H4 (cell line): Measurements from ENCODE around the gene DCDC2C. TPM values are rescaled to one million over a fixed set of nuclear protein-coding genes. Genes with fewer than 3 reads are reported as not detected.

Source experiments
- DNase-seq: peaks from one replicate; pipeline ENCODE4 v3.0.0-alpha.2; 2015; ENCODE audit warnings: low spot score
- total RNA-seq: library from RNA; depleted of rRNA; stranded (reverse); fragments of >200 nt; shearing (Covaris generic); gene quantifications from 2 replicates; pipeline ENCODE4 v1.2.3, GENCODE V29; 2014

DCDC2C gene
- total RNA-seq, 1 experiment from 2014 or later, result not detected

GRCh38 chr2:3827673-3828575, 124.5 kb downstream of the DCDC2C start:
- DNase-seq, result no peak

- DNase-seq, result no peak
These were observed 127.4 kb downstream of the DCDC2C start for GRCh38 chr2:3830796-3831195.

GRCh38 chr2:3837086-3837485, 133.7 kb downstream of the DCDC2C start:
- DNase-seq, result no peak

- no peak for DNase-seq
These were observed 135.0 kb downstream of the DCDC2C start for GRCh38 chr2:3838348-3838747.

GRCh38 chr2:3839476-3839875, 136.1 kb downstream of the DCDC2C start:
- DNase-seq, result no peak

- no peak for DNase-seq
These were observed 137.3 kb downstream of the DCDC2C start for GRCh38 chr2:3840611-3841155.

- no peak for DNase-seq
These were observed 144.2 kb downstream of the DCDC2C start for GRCh38 chr2:3847397-3848052.

- DNase-seq, result no peak
These were observed 145.4 kb downstream of the DCDC2C start for GRCh38 chr2:3848776-3849175.

GRCh38 chr2:3849213-3849612, 145.8 kb downstream of the DCDC2C start:
- no peak for DNase-seq

GRCh38 chr2:3857576-3857975, 154.2 kb downstream of the DCDC2C start:
- DNase-seq, result no peak

GRCh38 chr2:3864943-3865865, 161.8 kb downstream of the DCDC2C start:
- DNase-seq, result no peak

GRCh38 chr2:3867469-3867868, 164.1 kb downstream of the DCDC2C start:
- no peak for DNase-seq

GRCh38 chr2:3868012-3868805, 164.8 kb downstream of the DCDC2C start:
- no peak for DNase-seq

GRCh38 chr2:3870222-3870621, 166.8 kb downstream of the DCDC2C start:
- DNase-seq, result no peak

- DNase-seq, result no peak
These were observed 167.6 kb downstream of the DCDC2C start for GRCh38 chr2:3871002-3871401.

- no peak for DNase-seq
These were observed 169.1 kb downstream of the DCDC2C start for GRCh38 chr2:3872451-3872850.

- no peak for DNase-seq
These were observed 170.5 kb downstream of the DCDC2C start for GRCh38 chr2:3873899-3874298.

GRCh38 chr2:3876221-3876620, 172.8 kb downstream of the DCDC2C start:
- no peak for DNase-seq

GRCh38 chr2:3876685-3877084, 173.3 kb downstream of the DCDC2C start:
- no peak for DNase-seq

- no peak for DNase-seq
These were observed 182.6 kb downstream of the DCDC2C start for GRCh38 chr2:3885629-3886628.
